Cortex of kidney (tissue), 1 donor: ENCODE data around the gene BAHCC1.
"Not testable (repeated sequence)": the region's sequence is repeated elsewhere in the genome, so short reads cannot be mapped to it uniquely, and the experiment has no call there.

Experiments
- DNase-seq: peaks from one replicate; lab custom pipeline; 2025; lab: John Stamatoyannopoulos, UW

The BAHCC1 gene

DNA sequence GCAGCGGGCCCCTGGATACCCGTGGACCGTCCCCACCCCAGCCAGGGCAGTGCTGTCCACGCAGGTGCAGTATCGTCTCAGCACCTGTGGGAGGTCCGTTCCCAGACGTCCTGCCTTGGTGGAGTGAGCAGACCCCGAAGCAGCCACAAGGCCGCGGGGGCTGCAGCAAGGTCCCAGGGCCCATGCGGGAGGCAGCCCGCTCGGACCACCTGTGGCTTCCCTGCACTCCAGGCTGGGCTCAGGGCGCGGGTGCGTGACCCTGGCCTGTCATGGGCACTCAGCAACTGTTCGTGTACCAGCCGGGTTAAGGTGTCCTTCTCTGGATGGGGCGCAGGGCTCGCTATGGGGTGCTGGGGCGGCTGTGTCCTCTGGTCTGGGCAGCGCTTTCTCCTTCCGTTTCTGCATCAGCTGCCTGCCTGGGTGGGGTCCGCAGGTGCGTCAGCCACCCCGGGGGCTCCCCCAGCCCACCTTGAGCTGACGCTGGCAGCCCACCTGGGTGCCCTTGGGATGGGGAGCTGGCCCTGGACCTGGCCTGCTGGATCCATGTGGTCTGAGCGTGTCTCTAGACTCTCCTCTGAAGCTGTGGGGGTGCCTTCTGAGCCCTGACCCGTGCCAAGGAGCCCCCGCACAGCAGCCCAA is 18.4 kb downstream of the BAHCC1 start:
- no peak for DNase-seq

DNA sequence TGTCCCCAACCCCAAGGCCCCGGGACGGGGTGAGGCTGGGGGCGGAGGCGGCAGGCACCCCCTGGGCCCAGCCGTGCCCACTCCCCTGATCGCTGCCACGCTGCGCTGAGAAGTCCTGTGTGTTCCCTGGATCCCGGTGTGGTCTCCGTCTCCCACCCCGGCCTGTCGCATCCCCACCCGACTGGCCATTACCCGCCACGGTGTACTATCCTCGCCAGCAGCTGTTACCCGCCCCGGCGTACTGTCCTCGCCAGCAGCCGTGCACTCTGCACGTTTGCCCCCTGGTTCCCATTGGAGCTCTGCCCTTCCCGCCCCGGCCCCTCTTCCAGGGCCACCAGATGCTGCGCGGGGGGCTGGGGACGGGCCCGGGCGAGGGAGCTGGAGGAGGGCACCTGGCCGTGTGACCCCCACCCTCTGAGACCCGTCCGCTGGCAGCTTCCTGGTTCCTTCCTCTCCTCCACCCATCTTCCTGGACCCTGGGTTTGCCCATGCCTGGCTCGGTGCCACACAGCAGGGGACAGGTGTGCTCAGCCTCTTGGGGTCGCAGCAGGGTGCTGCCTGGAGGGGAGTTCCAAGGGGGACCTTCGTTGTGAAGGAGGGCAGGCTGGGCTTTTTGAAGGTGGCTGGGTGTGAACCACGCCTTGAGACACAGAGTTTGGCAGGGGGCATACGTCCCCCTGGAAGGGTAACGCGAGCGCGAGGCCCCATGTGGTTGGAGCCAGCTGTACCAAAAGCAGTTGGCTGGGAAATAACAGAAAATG is 19.7 kb downstream of the BAHCC1 start:
- no peak for DNase-seq

- DNase-seq: no peak
Observed at GRCh38 chr17:81415681-81416080, 20.4 kb downstream of the BAHCC1 start.

GRCh38 chr17:81416612-81417011 is 21.4 kb downstream of the BAHCC1 start:
- DNase-seq: no peak

- no peak for DNase-seq
Observed at GRCh38 chr17:81417049-81417878, 22.0 kb downstream of the BAHCC1 start.

- DNase-seq: no peak
Observed at GRCh38 chr17:81417879-81418709, 22.8 kb downstream of the BAHCC1 start.

DNA sequence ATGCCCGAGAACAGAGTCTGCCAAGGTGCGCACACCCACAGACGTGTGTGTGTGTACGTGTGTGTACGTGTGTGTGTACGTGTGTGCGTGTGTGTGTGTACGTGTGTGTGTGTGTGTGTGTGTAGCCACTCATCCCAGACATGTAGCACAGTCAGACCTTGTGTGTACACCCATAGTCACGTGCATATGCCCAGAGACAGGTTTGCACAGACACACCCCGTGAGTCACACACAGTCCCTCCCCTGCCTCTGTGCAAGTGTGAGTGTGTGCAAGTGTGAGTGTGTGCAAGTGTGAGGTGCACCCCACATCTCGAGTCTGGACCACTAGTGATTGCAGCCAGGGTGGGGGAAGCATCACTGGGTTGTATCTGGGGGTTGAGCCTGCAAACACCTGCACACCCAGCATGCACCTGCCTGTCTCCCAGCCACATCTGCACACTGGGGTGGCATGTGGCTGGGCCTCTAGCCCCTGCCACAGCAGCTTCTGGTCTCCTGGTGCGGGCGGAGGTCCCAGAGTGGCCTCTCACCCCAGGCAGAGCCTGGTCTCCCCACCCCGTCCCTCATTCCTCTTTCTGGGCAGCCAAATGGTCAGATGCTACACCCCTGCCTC is 23.6 kb downstream of the BAHCC1 start:
- no peak for DNase-seq

DNA sequence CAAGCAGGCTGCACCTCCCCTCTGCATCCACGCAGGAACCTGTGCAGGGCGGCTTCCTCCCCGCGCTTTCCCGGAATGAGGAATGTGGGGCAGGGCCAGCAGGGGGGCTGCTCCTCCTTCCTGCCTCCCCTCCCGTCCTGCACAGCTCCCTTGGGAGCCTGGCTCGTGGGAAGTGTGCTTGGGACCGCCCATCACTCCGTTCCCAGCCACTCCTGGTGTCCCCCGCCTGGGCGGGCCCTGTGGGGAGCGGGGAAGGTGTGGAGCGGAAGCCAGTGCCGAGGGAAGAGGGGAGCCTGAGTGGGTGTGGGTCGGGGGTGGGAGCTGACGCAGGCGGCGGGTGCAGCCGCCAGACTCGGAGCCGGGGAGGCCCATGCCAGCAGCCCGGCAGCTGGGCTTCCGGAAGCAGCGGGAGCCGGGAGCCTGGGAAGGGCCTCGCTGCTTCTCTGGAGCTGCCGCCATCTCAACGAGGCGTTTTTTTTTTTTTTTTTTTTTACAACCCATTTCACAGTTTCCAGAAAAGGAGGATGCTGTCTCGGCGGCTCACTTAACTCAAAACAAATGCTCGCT is 24.1 kb downstream of the BAHCC1 start:
- no peak for DNase-seq

DNA sequence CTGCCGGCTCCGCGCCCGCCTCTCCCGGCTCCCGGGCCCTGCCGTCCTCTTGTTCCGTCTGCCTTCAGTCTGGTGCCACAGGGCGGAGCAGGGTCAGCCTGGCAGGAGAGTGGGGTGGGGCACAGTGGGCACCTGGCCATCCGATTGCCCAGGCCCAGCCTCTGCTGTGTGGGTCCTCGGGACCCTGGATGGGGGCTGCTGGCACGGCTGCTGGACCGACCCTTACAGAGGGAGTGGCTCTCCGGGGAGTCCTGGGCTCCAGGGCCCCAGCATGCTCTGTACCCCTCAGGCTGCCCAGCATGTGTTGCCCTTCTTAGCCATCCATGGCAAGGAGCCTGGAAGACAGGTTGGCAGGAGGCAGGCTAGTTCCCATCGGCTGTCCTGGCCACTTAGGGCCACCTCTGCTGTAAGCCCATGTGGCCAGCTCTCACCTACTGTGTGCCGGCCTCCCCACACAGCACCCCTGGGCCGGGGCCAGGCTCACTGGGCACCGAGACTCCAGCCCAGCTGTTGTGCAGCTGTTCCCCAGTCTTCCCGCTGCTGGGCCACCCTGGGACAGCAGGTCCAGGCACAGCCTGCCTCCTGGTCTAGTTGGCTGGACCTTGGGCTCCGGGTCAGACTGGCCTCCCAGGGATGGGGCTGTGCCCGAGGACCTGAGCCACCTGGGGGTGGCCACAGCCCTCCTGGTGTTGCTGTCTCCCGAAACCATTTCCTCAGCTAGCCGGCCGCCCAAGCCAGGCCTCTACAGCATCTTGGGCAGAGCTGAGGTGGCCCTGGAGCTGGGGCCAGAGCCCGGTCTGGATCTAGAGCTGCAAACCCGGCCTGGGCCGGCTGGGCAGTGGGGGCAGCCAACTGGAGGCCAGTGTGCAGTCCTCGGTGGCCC is 24.9 kb downstream of the BAHCC1 start:
- no peak for DNase-seq

DNA sequence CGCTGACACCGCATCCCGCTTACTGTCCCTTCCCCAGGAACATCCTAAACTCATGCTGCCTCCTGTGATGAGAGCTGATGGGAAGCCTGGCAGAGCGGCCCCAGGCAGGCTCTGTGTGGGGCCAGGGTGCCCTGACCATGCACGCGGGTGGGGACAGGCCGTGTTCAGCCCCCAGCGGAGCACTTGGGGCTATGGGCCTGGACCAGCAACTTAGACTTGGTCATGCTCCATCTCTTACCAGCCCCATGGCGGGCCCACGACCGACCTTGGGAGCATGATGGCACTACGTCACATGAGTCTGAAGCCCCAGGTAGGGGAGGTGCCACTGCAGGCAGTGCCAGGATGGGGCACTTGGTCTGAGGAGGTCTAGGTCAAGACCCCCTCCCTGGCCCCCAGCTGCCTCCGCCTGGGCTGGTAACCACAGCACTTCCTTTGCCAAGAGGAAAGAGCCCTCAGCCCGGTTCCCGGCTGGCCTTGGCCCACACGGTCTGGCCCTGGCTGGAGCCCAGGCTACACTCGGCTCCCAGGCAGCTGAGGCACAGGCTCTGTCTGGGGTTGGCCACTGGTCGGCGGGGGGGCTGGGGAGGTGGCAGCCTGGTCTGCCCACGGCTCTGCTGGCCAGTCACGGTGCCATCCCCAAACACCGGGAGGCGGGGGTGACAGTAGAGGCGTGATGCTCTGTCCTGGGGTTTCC is 25.7 kb downstream of the BAHCC1 start:
- no peak for DNase-seq

GRCh38 chr17:81422776-81423697 is 27.8 kb downstream of the BAHCC1 start:
- no peak for DNase-seq

GRCh38 chr17:81423698-81424071 is 28.4 kb downstream of the BAHCC1 start:
- no peak for DNase-seq

DNA sequence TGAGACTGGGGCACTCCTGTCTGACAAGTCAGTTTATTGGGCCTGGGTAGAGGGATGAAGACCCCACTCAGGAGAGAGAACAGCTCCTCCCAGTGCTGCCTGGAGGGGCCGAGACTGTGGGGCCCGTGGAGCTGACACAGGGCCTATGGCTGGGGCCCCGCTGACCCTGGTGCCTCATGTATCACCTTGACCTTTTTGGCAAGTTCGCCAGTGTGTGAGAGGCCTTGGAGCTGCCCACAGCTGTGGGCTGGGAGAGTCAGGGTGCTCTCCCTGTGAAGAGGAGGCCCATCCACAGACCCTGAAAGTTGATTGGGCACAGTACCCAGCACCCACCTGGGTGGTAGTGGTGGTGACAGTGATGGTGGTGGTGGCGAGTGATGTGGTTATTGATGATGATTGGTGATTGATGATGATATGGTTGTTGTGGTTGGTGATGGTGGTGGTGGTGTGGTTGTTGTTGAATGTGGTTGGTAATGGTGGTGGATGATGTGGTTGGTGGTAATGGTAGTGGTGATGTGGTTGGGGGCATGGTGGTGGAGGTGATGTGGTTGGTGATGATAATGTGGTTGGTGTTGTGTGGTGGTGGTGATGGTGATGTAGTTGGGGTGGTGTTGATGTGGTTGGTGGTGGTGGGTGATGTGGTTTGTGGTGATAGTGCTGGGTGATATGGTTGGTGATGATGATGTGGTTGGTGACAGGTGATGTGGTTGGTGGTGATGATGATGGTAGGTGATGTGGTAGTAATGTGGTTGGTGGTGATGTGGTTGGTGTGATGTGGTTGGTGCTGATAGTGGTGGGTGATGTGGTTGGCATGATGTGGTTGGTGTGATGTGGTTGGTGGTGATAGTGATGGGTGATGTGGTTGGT is 29.1 kb downstream of the BAHCC1 start:
- DNase-seq: no peak

GRCh38 chr17:81425041-81425440 is 29.8 kb downstream of the BAHCC1 start:
- DNase-seq: not testable (repeated sequence)

DNA sequence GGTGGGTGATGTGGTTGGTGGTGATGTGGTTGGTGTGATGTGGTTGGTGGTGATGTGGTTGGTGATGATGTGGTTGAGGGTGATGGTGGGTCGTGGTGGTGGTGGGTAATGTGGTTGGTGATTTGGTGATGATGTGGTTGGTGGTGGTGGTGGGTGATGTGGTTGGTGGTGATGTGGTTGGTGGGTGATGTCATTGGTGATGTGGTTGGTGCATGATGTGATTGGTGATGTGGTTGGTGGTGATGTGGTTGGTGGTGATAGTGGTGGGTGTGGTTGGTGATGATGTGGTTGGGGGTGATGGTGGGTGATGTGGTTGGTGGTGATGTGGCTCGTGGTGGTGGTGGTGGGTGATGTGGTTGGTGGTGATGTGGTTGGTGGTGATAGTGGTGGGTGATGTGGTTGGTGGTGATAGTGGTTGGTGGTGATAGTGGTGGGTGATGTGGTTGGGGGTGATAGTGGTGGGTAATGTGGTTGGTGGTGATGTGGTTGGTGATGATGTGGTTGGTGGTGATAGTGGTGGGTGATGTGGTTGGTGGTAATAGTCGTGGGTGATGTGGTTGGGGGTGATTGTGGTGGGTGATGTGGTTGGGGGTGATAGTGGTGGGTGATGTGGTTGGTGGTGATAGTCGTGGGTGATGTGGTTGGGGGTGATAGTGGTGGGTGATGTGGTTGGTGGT is 30.6 kb downstream of the BAHCC1 start:
- not testable (repeated sequence) for DNase-seq

DNA sequence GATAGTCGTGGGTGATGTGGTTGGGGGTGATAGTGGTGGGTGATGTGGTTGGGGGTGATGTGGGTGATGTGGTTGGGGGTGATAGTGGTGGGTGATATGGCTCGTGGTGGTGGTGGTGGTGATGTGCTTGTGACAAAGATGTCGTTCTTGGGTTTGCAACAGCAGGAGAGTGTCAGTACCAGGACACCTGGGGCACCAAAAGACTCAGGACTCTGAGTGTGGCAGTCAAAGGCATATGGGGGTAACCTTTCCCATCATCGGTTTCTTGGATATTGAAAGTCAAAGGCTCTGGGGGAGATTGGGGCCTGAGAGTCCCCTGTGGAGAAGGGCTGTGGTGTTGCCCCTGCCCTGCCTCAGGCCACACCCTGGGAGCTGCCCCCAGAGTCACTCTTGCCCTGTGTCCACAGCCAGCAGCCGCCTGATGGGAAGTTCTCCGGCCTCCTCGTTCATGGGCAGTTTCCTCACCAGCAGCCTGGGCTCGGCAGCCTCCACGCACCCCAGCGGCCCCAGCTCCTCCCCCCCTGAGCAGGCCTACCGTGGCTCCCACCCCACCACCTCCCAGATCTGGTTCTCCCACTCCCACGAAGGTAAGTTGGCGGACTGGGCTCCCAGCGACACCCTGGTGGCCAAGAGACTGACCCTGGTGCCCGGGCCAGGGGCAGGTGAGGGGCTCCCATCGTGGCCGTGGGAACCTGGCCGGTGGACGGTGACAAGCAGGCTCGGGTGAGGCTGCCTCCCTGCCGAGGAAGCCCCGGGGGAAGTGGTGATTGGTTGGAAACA is 31.3 kb downstream of the BAHCC1 start:
- DNase-seq: no peak
